Kidney glomerular epithelial cell (primary cell): ENCODE results near the gene ITPR3.
A peak's percentile ranks its signal among the peaks of the same experiment; 100 is the strongest.

Experiments
- DNase-seq: peaks from one replicate; lab custom pipeline; 2025; lab: John Stamatoyannopoulos, UW

The ITPR3 gene

GRCh38 chr6:33620856-33621710 is at the start of gene ITPR3:
Gene ITPR3 (plus strand): TSS chr6:33621322. CDS start chr6:33621603, 281 bp downstream.
- peak; percentile 30 for DNase-seq

DNA sequence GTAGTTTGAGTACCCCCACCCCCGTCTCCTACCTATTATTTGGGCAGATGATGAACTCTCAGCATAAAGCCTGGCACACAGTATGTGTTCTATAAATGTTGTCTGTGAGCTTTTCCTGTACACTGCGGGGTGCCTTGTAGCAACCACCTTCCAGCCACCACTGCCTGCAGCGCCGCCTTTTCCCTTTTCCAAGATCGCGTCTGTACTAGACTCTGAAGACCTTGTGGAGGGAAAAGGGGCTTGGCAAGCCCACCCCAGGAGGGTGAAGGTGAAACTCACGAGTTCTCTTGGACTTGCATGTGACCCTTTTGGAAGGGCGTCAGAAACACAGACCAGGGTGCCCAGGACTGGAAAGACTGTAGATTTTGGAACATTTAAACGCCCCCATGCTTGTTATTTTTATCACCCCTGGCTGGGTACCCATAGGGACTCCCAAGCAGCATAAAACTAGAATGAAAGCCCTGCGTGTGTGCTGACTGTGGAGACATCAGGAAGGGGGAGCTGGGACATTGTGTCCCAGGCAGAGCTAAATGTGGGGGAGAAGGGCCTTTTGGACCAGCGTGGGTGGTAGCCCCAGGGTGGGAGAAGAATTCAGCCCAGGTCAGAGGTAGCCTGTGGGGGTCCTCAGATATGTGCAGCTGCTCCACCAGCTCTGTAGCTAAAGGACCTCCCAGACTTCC is 49.3 kb upstream of the ITPR3 start:
- no peak for DNase-seq

- DNase-seq, result no peak
These were observed 45.9 kb upstream of the ITPR3 start for GRCh38 chr6:33575211-33575610.

DNA sequence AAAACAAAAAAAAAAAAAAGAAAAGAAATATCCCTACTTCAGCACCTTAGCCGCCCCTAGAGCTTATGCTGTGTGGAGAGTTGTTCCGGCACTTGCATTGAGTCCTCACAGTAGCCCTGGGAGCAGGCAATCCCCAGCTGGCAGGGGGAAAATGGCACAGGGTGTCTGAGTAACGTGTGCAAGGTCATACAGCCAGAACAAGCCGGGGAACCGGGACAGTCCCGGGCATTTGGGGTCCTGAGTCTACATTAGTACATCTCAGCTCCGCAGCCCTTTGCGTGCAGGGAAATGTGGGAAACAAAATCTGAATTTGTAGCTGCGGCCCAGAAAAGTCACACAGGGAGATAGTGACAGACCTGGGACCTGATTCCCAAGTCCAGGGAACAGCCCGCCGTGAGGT is 44.5 kb upstream of the ITPR3 start:
- DNase-seq, result no peak

- no peak for DNase-seq
These were observed 44.0 kb upstream of the ITPR3 start for GRCh38 chr6:33577106-33577535.

DNA sequence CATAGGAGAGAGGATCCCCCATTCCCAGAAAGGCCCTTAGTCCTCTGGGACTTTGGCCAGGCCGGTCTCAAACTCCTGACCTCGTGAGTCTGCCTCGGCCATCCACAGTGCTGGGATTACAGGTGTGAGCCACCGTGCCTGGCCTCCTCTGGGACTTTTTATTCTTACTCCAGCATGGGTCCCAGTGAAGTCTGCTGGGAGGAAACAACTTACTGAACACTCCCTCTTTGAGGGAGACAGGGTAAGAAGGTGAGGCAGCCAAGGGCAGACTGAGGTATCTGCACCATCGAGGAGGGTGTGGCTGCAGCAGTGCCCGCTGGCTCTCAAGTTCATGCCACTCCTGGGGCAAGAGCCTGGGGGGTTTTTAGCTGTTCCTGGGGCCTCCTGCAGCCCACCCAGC is 43.4 kb upstream of the ITPR3 start:
- DNase-seq, result no peak

DNA sequence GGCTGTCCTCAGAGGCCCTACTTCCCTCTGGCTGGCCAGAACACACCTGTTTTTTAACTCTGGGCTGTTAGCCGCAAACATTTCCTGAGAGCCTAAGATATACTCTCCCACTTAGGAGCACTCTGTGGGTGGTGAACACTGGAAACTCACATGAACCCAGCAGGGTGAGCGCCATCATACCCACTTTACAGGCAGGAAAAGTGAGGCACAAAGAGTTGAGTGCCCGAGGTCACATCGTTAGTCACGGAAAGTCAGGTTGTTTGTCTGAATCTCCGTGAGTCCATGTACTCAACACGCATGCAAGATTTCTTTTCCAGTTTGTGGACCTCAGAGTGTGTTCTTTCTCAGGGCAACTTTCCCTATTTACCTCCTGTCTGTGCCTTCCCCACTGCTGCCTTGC is 43.0 kb upstream of the ITPR3 start:
- no peak for DNase-seq

DNA sequence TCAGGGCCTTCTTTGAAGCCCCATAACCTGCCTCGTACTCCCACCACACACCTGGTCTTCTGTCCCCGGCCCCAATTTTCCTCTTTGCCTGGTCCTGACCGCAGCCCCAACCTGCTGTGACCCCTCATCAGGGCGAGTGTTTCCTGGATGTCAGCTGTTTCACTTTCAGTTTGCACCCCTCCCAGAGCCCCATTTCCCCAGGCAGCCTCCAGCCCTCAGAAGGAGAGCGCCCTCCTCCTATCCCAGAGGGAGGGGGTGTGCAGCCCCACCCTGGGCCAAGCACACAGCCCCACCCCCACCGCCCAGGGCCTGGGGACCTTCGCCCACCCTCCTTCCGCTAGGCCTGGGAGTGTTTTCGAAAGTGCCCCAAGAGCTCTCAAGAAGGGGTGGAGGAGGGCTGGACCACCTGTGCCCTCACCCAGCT is 42.5 kb upstream of the ITPR3 start:
- no peak for DNase-seq

- DNase-seq, result peak; percentile 94
These were observed 41.1 kb upstream of the ITPR3 start, which contains the start of gene BAK1 for GRCh38 chr6:33579828-33580714. Gene BAK1 (minus strand): TSS chr6:33580276. CDS start chr6:33577604, 2,672 bp downstream.

DNA sequence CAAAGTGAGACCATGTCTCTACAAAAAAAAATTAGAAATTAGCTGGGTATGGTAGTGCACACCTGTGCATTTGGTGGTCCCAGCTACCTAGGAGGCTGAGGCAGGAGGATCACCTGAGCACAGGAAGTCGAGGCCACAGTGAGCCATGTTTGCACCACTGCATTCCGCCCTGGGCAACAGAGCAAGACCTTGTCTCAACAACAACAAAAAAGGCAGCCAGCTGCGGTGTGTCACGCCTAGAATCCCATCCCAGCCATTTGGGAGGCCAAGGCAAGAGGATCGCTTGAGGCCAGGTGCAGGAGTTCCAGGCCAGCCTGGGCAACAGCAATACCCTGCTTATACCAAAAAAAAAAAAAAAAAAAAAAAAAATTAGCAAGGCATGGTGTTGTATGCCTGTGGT is 39.9 kb upstream of the ITPR3 start:
- DNase-seq, result no peak

GRCh38 chr6:33583591-33584155 is 37.4 kb upstream of the ITPR3 start:
- DNase-seq, result no peak

DNA sequence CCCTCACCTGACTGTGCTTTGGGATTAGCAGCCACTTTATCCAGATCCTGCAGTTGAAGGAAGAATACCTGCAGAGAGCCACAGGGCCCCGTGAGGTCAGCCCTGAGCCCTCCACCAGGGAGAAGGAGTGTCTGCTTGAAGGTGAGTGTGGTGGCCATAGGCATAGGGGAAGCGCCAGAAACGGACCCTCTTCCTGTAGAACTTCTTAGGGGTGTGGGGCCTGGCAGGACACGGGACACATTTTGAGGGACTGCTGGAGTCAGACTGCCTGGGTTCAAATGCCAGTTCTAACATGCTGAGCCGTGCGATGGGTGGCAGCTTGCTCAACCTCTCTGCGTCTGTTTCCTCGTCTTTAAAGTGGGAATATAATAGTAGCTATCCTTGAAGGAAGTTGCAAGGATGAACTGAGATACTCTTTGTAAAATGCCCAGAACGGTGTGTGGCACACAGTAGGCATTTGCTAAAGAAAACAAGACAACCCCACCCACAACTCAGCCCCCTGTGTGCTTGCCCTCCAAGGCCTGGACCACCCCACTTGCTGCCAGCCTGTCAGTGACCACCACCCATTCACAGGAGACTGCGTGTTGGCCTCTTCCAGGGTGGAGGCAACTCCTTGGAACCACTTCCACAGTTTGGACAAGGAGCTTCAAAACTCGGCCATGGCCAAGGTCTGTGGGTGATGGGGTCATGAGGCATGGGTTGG is 36.3 kb upstream of the ITPR3 start:
- DNase-seq, result no peak

GRCh38 chr6:33585403-33586107 is 35.6 kb upstream of the ITPR3 start:
- peak; percentile 20 for DNase-seq

DNA sequence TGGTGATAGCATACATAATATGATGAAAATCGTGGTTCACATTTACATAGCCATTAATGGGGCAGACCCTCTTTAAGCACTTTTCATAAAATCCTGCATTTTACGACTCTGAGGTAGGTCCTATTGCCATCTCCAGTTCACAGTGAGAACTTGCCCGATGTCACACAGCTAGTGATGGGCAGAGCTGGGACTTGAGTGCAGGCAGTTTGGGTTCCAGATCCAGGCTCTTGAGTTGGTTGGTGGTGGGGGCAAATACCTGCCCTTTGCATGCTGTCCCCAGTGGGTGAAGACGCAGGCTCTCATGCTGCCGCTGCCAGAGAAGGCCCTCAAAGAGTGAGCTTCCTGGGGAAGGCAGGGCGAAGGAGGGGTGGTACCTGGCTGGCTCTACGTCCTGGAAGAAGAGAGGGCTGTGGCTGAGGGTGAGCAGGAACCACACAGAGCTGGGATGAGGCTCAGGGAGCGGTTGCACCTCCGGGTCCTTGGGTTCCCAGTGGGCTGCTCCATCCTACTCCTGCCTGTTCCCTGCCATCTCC is 34.9 kb upstream of the ITPR3 start:
- no peak for DNase-seq

DNA sequence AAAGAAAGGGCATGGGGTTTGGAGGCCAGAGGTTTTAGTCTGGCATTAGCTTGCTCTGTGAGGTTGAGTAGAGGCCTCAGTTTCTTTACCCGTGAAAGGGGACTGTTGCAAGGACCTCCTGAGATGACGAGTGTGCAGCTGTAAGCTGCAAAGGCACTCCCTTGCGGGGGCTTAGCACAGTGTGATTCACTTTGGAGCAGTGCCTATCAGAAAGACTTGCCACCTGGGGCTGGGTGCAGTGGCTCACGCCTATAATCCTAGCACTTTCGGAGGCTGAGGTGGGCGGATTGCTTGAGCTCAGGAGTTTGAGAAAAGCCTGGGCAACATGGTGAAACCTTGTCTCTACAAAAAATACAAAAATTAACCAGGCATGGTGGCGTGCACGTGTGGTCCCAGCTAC is 33.6 kb upstream of the ITPR3 start:
- no peak for DNase-seq

- no peak for DNase-seq
These were observed 32.2 kb upstream of the ITPR3 start for GRCh38 chr6:33588894-33589293.

DNA sequence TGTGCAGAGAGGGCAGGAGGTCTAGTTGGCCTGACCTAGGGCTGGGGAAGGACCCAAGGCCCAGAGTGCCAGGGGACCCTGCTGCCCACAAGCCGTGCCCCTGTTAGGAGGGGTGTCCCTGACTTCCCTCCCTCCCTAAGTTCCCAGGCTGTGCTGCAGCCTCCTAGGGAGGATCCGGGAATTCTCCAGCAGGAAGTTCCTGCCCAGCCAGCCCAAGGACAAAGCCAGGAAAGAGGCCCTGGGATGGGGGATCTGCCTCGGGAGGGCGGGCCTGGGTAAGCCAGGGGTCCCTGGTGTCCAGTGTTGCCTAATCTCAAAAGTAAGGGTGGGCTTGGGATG is 31.8 kb upstream of the ITPR3 start:
- DNase-seq, result no peak

DNA sequence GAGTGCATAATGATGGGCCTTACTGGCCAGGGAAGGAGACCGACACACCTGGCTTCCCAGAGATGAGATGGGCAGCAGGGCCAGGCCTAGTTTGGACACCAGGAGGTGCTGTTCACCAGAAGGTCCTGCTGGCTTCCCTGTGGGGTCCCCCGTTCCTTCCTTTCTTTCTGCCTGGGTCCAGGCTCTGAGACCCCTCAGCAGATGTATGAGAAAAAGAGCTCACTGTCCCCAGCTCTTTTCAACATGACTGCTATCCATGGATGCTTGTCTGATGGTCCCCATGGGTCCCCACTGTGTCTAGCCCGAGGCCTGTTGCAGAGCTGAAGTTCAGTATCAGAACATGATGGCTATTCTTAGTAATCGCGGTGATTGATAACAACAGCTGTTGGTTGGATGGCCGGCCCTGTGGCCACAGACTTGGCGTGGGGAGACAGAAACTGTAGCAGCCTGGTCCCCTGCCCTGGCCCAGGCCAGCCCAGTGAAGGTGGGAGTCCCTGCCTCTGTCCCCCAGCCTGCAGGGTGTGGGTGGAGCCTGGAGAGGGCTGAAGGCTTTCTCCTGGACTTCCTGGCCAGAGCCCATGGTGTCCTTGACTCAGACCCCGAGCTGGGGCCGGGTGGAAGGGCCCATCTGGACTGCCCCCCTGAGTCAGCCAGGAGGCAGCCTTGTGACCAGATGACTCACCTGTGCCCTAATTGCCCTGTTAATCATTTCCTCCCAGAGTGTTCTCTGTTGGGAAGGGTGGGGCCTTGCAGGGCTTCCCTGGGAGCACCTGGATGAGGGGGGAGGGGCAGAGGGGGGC is 31.2 kb upstream of the ITPR3 start:
- DNase-seq, result peak; percentile 93

GRCh38 chr6:33590531-33591198 is 30.5 kb upstream of the ITPR3 start:
- DNase-seq, result peak; percentile 47
